Activated naive CD8-positive, alpha-beta T cell treated with anti-CD3 and anti-CD28 coated beads, Interleukin-2, amount 50 U/mL, for 24 hours (primary cell): Measurements from ENCODE around the gene NHLRC2.

ENCODE experiments used
- ATAC-seq: fragments of 150-1000 bp; cut with Tn5 transposase; one replicate; pipeline ENCODE4 v1.10.0; 2021
- DNase-seq: peaks from one replicate; pipeline ENCODE4 v3.0.0; 2021
- H3K27ac Mint-ChIP-seq: one replicate; pipeline ENCODE4 v1.8.0; 2021; ENCODE audit warnings: mild to moderate bottlenecking, mixed read lengths
- H3K27me3 Mint-ChIP-seq: one replicate; pipeline ENCODE4 v1.8.0; 2021; ENCODE audit warnings: mixed read lengths
- H3K36me3 Mint-ChIP-seq: one replicate; pipeline ENCODE4 v1.8.0; 2021; ENCODE audit warnings: low read depth, mixed read lengths
- H3K4me1 Mint-ChIP-seq: one replicate; pipeline ENCODE4 v1.8.0; 2021; ENCODE audit warnings: mixed read lengths
- H3K4me3 Mint-ChIP-seq: one replicate; pipeline ENCODE4 v1.8.0; 2021; ENCODE audit warnings: mild to moderate bottlenecking, moderate library complexity, mixed read lengths
- H3K9me3 Mint-ChIP-seq: one replicate; pipeline ENCODE4 v1.8.0; 2021; ENCODE audit warnings: mixed read lengths

The NHLRC2 gene

GRCh38 chr10:113879691-113880090 is 25.2 kb downstream of the NHLRC2 start:
- H3K36me3 Mint-ChIP-seq, result peaks cover 39% of the 10 kb centered on the region

GRCh38 chr10:113880236-113880635 is 25.8 kb downstream of the NHLRC2 start:
- Mint-ChIP-seq H3K36me3 (peaks cover 39% of the 10 kb centered on the region), H3K27me3 (no peaks in the 10 kb centered on the region), H3K4me1 (peaks cover 14% of the 10 kb centered on the region), H3K27ac (no peak overlapping the region), H3K4me3 (no peak overlapping the region), H3K9me3 (peaks cover 4% of the 10 kb centered on the region)
- DNase-seq, result no peak
- no peak for ATAC-seq

More at GRCh38 chr10:113879691-113880090, 25.2 kb downstream of the NHLRC2 start:
- peaks cover 16% of the 10 kb centered on the region for H3K4me1 Mint-ChIP-seq
- H3K27ac Mint-ChIP-seq, result no peak overlapping the region
- ATAC-seq (no peak), DNase-seq (no peak)
- H3K9me3 Mint-ChIP-seq, result peaks cover 4% of the 10 kb centered on the region
- H3K27me3 Mint-ChIP-seq, result no peaks in the 10 kb centered on the region
- no peak overlapping the region for H3K4me3 Mint-ChIP-seq

DNA sequence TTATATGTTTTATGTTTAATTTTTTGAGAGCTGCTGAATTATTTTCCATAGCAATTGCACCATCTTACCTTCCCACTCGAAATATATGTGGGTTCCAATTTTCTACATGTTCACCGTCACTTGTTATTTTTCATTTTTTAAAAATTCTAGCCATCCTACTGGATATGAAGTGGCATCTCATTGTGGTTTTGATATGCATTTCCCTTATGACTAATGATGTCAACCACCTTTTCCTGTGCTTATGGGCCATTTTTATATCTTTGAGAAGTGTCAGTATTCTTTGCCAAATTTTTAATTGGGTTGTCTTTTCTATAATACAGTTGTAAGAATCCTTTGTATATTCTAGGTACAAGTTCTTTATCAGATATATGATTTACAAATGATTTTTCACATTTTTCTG is 27.8 kb downstream of the NHLRC2 start:
- Mint-ChIP-seq H3K9me3 (peaks cover 4% of the 10 kb centered on the region), H3K4me3 (no peak overlapping the region), H3K27me3 (no peaks in the 10 kb centered on the region), H3K4me1 (peaks cover 14% of the 10 kb centered on the region), H3K36me3 (peaks cover 56% of the 10 kb centered on the region), H3K27ac (no peak overlapping the region)
- ATAC-seq (no peak), DNase-seq (no peak)

- Mint-ChIP-seq H3K36me3 (peaks cover 43% of the 10 kb centered on the region), H3K27ac (no peak overlapping the region), H3K4me1 (peaks cover 2% of the 10 kb centered on the region), H3K27me3 (no peaks in the 10 kb centered on the region), H3K4me3 (no peak overlapping the region), H3K9me3 (no peaks in the 10 kb centered on the region)
- DNase-seq (no peak), ATAC-seq (no peak)
Observed at GRCh38 chr10:113889911-113890310, 35.5 kb downstream of the NHLRC2 start.

DNA sequence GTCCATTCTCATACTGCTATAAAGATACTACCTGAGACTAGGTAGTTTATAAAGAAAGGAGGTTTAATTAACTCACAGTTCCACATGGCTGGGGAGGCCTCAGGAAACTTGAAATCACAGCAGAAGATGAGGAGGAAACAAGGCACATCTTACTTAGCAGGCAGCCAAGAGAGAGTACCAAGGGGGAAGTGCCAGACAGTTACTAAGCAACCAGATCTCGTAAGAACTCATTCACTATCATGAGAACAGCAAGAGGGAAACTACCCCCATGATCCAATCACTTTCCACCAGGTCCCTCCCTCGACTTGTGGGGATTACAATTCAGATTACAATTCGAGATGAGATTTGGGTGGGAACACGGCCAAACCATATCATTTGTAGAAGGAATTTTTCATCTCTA is 36.3 kb downstream of the NHLRC2 start:
- Mint-ChIP-seq H3K4me1 (peaks cover 2% of the 10 kb centered on the region), H3K27me3 (no peaks in the 10 kb centered on the region), H3K36me3 (peaks cover 44% of the 10 kb centered on the region), H3K4me3 (no peak overlapping the region), H3K27ac (no peak overlapping the region), H3K9me3 (peaks cover 7% of the 10 kb centered on the region)
- ATAC-seq, result no peak
- DNase-seq, result no peak

GRCh38 chr10:113891476-113891875 is 37.0 kb downstream of the NHLRC2 start:
- Mint-ChIP-seq H3K4me3 (no peak overlapping the region), H3K27ac (no peak overlapping the region), H3K9me3 (peaks cover 7% of the 10 kb centered on the region), H3K27me3 (no peaks in the 10 kb centered on the region), H3K36me3 (peaks cover 38% of the 10 kb centered on the region), H3K4me1 (peaks cover 2% of the 10 kb centered on the region)
- ATAC-seq (no peak), DNase-seq (no peak)

DNA sequence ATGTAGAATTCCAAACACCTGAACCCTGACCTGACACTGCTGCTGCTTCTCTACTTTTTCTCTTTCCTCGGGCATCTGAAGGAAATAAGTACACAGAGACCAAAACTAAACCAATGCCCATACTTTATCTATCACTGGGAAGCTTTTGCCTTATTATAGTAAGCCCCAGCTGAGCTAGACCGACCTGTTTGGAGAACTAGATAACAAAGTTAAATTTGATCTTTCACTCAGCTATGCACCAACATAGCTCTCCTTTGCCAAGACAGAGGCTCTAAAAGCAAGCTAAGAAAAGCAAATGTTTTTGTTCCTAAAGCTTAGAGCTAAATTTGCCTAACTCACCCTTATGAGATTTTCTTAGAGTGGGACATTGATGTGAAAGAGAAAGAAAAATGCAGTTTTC is 39.1 kb downstream of the NHLRC2 start:
- DNase-seq (no peak), ATAC-seq (no peak)
- H3K27me3 Mint-ChIP-seq, result no peaks in the 10 kb centered on the region
- H3K4me1 Mint-ChIP-seq, result peaks cover 2% of the 10 kb centered on the region
- H3K36me3 Mint-ChIP-seq, result peaks cover 30% of the 10 kb centered on the region
- no peak overlapping the region for H3K27ac Mint-ChIP-seq
- no peak overlapping the region for H3K4me3 Mint-ChIP-seq
- H3K9me3 Mint-ChIP-seq, result peaks cover 7% of the 10 kb centered on the region

DNA sequence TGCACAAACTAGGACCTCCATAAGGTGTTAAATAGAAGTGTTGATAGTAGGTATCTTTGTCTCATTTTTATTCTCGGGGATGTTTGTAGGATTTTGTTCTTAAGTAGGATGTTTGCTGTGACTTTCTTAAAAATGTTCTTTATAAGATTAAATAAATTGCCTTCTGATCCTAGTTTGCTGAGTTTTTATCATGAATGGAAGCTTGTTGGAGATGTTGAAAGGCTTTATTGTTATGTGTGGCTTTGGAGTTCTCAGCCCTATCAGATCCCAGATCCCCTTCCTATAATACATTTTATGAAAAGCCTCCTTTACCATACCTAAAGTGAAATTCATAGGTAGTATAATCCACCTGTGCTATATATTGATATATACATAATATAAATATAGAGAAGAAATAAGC is 40.1 kb downstream of the NHLRC2 start:
- ATAC-seq (no peak), DNase-seq (no peak)
- H3K36me3 Mint-ChIP-seq, result peaks cover 35% of the 10 kb centered on the region
- peaks cover 7% of the 10 kb centered on the region for H3K9me3 Mint-ChIP-seq
- H3K27ac Mint-ChIP-seq, result no peak overlapping the region
- H3K27me3 Mint-ChIP-seq, result no peaks in the 10 kb centered on the region
- H3K4me3 Mint-ChIP-seq, result no peak overlapping the region
- peaks cover 2% of the 10 kb centered on the region for H3K4me1 Mint-ChIP-seq

DNA sequence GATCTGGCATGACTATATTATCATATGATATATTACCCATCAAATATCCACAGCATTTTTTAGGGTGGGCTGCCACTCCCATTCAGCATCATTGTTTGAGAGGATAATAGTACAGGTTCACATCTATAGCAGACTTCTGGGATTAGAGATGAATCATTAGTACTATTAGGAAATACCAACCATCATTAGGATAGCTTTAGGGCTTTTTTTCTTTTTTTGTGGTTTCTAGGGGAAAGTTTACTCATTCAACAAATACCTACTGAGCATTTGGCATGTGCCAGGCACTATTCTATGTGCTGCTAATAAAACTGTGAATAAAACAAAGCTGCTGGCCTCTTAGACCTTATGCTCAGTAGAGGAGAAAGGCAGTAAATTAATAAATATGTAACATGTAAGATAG is 40.6 kb downstream of the NHLRC2 start:
- peaks cover 7% of the 10 kb centered on the region for H3K9me3 Mint-ChIP-seq

DNA sequence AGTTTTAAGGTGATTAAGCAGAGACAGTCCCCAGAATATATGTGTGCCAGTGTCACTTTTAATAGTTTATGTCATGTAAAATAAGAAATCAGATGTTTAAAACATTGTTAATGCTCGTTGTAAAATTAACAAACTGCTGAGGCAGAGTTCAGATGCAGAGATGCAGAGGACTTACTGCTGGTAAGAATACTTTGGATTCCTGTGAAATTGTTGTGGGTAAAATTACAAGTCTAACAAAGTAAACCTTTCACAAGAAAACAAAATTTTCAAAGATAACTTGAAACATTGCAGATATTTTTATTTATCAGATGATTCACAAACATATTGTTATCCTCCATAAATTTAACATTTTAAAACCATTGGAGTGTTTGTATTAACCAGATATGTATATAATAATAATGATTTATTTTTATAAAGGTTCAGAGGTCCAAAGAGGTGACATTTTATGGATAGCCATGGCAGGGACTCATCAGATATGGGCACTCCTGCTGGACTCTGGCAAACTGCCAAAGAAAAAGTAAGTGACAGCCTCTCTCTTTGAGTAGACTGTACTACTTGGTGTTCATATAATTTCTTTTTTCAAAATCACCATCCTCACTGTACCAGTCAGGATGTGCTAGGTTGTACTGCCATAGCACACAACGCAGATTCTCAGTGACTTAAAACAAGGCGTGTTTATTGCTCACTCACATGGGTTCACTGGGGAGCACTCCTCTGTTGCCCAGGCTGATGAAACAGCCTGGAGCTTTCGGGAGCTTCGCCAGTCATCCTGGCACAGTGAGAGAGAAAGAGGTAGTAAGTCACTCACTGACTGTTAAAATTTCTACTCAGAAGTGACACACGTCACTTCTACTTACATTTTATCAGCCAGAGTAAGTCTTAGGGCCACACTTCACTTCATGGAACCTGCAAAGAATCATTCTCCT is 43.5 kb downstream of the NHLRC2 start:
- H3K27ac Mint-ChIP-seq, result no peak overlapping the region
- H3K4me1 Mint-ChIP-seq, result no peaks in the 10 kb centered on the region
- DNase-seq (no peak), ATAC-seq (no peak)
- H3K4me3 Mint-ChIP-seq, result no peak overlapping the region
- peaks cover 7% of the 10 kb centered on the region for H3K9me3 Mint-ChIP-seq
- peaks cover 27% of the 10 kb centered on the region for H3K36me3 Mint-ChIP-seq
- no peaks in the 10 kb centered on the region for H3K27me3 Mint-ChIP-seq

More for the DNA sequence above, 40.6 kb downstream of the NHLRC2 start:
- DNase-seq, result no peak
- ATAC-seq, result no peak
- H3K4me3 Mint-ChIP-seq, result no peak overlapping the region
- no peaks in the 10 kb centered on the region for H3K27me3 Mint-ChIP-seq
- H3K36me3 Mint-ChIP-seq, result peaks cover 31% of the 10 kb centered on the region
- H3K4me1 Mint-ChIP-seq, result peaks cover 2% of the 10 kb centered on the region
- no peak overlapping the region for H3K27ac Mint-ChIP-seq

DNA sequence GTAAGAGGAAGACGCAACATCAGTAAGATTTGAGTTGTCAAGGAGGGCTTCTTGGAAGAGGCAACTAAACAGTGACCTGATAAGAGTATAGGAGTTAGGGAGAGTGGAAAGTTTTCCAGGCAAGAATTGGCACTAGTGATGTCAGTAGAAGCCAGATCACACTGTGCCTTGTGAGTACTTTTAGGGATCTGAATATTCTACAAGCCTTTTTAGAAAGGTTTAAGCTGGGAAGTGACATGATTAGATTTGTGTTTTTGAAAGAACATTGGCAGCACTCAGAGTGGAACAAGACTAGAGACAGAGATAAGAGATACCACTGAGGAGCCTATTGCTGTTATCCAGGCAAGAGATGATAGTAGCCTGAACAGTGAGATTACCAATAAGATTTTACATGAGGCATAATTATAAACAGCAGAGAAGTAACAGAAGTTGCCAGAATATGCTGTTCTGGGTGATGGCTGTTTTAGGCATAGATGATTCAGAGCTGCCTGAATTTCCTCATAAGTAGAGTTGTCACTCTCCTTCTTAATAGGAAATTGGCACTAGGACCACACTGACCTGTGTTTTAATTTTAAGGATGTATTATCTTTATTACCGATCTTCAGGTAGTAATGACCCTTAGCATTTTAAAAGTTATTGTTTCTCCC is 45.6 kb downstream of the NHLRC2 start:
- DNase-seq, result no peak
- H3K4me3 Mint-ChIP-seq, result no peak overlapping the region
- H3K9me3 Mint-ChIP-seq, result peaks cover 7% of the 10 kb centered on the region
- H3K27ac Mint-ChIP-seq, result no peak overlapping the region
- no peaks in the 10 kb centered on the region for H3K4me1 Mint-ChIP-seq
- H3K27me3 Mint-ChIP-seq, result no peaks in the 10 kb centered on the region
- H3K36me3 Mint-ChIP-seq, result peaks cover 33% of the 10 kb centered on the region
- no peak for ATAC-seq

GRCh38 chr10:113905756-113906155 is 51.3 kb downstream of the NHLRC2 start:
- H3K4me3 Mint-ChIP-seq, result no peak overlapping the region
- H3K4me1 Mint-ChIP-seq, result no peaks in the 10 kb centered on the region
- ATAC-seq (no peak), DNase-seq (no peak)
- H3K9me3 Mint-ChIP-seq, result no peaks in the 10 kb centered on the region
- peaks cover 33% of the 10 kb centered on the region for H3K36me3 Mint-ChIP-seq
- no peak overlapping the region for H3K27ac Mint-ChIP-seq
- no peaks in the 10 kb centered on the region for H3K27me3 Mint-ChIP-seq

DNA sequence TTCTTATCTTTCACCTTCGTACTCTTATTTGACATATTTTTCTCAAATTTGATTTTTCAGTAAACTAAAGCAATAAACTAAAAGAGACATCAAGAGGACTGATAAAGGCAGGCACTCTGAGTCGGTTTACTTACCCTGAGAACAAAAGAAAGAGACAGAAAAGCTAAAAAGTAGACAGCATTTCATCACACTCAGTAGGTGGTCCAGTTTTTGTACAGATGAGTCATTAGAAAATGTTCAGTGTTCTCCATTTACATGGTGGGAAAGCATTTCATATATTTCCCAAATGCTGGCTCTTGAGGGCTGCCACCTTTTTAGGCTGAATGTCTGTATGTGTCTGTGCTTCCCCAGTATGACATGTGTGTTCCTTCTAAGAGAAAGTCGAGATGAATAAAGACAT is 52.7 kb downstream of the NHLRC2 start:
- Mint-ChIP-seq H3K36me3 (peaks cover 29% of the 10 kb centered on the region), H3K4me1 (no peaks in the 10 kb centered on the region), H3K4me3 (no peak overlapping the region), H3K27ac (no peak overlapping the region), H3K9me3 (no peaks in the 10 kb centered on the region), H3K27me3 (no peaks in the 10 kb centered on the region)
- no peak for DNase-seq
- no peak for ATAC-seq

- peaks cover 32% of the 10 kb centered on the region for H3K36me3 Mint-ChIP-seq
- H3K27ac Mint-ChIP-seq, result no peak overlapping the region
- no peak overlapping the region for H3K4me3 Mint-ChIP-seq
- H3K4me1 Mint-ChIP-seq, result no peaks in the 10 kb centered on the region
- DNase-seq (no peak), ATAC-seq (no peak)
- no peaks in the 10 kb centered on the region for H3K9me3 Mint-ChIP-seq
- no peaks in the 10 kb centered on the region for H3K27me3 Mint-ChIP-seq
Observed at GRCh38 chr10:113908236-113908635, 53.8 kb downstream of the NHLRC2 start.

DNA sequence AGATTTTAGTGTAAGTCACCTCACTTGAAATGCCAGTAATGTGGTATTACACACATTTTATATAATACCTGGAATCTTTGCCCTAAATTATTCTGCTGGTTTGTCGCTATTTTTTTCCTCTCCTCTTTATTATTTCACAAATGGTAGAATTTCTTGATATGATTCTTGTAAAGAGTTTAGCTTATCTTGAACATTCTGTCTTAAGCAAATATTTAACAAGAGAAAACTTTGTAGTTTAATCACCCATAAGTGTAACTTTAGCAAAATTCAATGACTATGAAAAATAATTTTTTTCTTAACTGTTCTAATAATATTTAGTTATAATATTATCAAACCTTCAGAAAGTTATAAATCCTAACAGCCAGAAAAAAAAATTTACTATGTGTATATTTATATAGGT is 56.7 kb downstream of the NHLRC2 start:
- no peaks in the 10 kb centered on the region for H3K9me3 Mint-ChIP-seq

More for the DNA sequence above, 56.7 kb downstream of the NHLRC2 start:
- Mint-ChIP-seq H3K27me3 (no peaks in the 10 kb centered on the region), H3K36me3 (peaks cover 13% of the 10 kb centered on the region), H3K4me1 (no peaks in the 10 kb centered on the region), H3K27ac (no peak overlapping the region), H3K4me3 (no peak overlapping the region)
- DNase-seq (no peak), ATAC-seq (no peak)
